CD4-positive, CD25-positive, alpha-beta regulatory T cell (primary cell): Measurements from ENCODE around the gene GMNN. TPM values are rescaled to one million over a fixed set of nuclear protein-coding genes. Genes with fewer than 3 reads are reported as not detected.

Source experiments
- ATAC-seq, 2 donors: fragments of 150-1000 bp; cut with Tn5 transposase; one replicate each; pipeline ENCODE4 v1.10.0; 2021; ENCODE audit warnings: low read depth in 2 of 2, moderate number of reproducible peaks in 2 of 2, moderate library complexity in 1 of 2
- DNase-seq, 3 donors: peaks; one replicate each; pipeline versions ENCODE4 v3.0.0 to v3.0.0-alpha.2; 2012 to 2022; ENCODE audit warnings: mixed read lengths in 1 of 3
- H3K27ac ChIP-seq: one replicate; pipeline ENCODE4 v1.7.0; 2013; ENCODE audit warnings: mild to moderate bottlenecking, low read length; ENCODE audit not compliant: insufficient read depth, poor library complexity, severe bottlenecking
- H3K27me3 ChIP-seq: one replicate; pipeline ENCODE4 v1.7.0; 2013; ENCODE audit warnings: low read length; ENCODE audit not compliant: control insufficient read depth, insufficient read depth
- H3K36me3 ChIP-seq: one replicate; pipeline ENCODE4 v1.7.0; 2013; ENCODE audit warnings: mild to moderate bottlenecking, low read length, moderate library complexity; ENCODE audit not compliant: control insufficient read depth, insufficient read depth
- H3K4me1 ChIP-seq: 2 replicates; pipeline ENCODE4 v1.7.0; 2013; ENCODE audit warnings: mild to moderate bottlenecking, low read length; ENCODE audit not compliant: insufficient read depth, control insufficient read depth, poor library complexity, severe bottlenecking
- H3K4me3 ChIP-seq: one replicate; pipeline ENCODE4 v1.7.0; 2013; ENCODE audit warnings: low read depth, mild to moderate bottlenecking, low read length, moderate library complexity
- H3K9me3 ChIP-seq, 2 experiments: 1 replicate in 1 of 2; 2 replicates in 1 of 2; pipeline ENCODE4 v1.7.0; 2013; ENCODE audit warnings: low read length in 2 of 2, mild to moderate bottlenecking in 1 of 2, moderate library complexity in 1 of 2; ENCODE audit not compliant: control insufficient read depth in 2 of 2
- H3K27ac Mint-ChIP-seq, 3 donors: one replicate each; pipeline ENCODE4 v1.8.0; 2020 to 2022; ENCODE audit warnings: mild to moderate bottlenecking in 3 of 3, mixed read lengths in 3 of 3, moderate library complexity in 2 of 3
- H3K27me3 Mint-ChIP-seq: one replicate; pipeline ENCODE4 v1.8.0; 2022; ENCODE audit warnings: mild to moderate bottlenecking, mixed read lengths
- H3K36me3 Mint-ChIP-seq: one replicate; pipeline ENCODE4 v1.8.0; 2020; ENCODE audit warnings: mixed read lengths
- H3K4me1 Mint-ChIP-seq, 4 donors: one replicate each; pipeline ENCODE4 v1.8.0; 2020 to 2022; ENCODE audit warnings: mixed read lengths in 4 of 4, mild to moderate bottlenecking in 1 of 4
- H3K4me3 Mint-ChIP-seq, 4 donors: one replicate each; pipeline ENCODE4 v1.8.0; 2020 to 2022; ENCODE audit warnings: mild to moderate bottlenecking in 4 of 4, mixed read lengths in 4 of 4, moderate library complexity in 3 of 4
- H3K9me3 Mint-ChIP-seq, 7 donors: one replicate each; pipeline ENCODE4 v1.8.0; 2020 to 2022; ENCODE audit warnings: mixed read lengths in 7 of 7, mild to moderate bottlenecking in 3 of 7, moderate library complexity in 2 of 7
- polyA plus RNA-seq, 4 donors: library from polyadenylated mRNA; unstranded; fragments of 300-500 nt; fragmentation: Illumina TruSeq; gene quantifications; one replicate each; pipeline ENCODE4 v1.2.3, GENCODE V29; 2021
- total RNA-seq: library from RNA; stranded (reverse); gene quantifications from one replicate; pipeline ENCODE4 v1.2.3, GENCODE V29; 2022

GMNN gene
- total and polyA plus RNA-seq, 5 donors from 2014 or later, result 9.1 to 28.3 (median 12.3) TPM

DNA sequence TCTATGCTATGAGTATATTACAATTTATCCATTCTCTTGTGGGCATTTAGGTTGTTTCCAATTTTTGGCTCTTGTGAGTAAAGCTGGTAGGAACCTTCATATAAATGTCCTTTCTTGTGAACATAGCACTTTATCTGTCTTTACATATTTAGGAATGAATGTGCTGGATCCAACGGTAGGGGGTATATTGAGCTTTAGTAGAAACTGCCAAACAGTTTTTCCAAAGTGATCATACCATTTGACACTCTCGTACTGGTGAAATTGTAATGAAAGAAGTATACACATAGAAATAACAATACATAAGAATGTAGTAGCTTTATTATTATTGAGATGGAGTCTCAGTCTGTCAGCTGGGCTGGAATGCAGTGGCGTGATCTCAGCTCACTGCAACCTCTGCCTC lies 54.9 kb downstream of the GMNN start:
- H3K27ac ChIP-seq, result no peak overlapping the region
- Mint-ChIP-seq H3K36me3 (peaks cover 68% of the 10 kb centered on the region), H3K4me3 (peak overlapping the region in 1 of 4 donors; percentile 32)

DNA sequence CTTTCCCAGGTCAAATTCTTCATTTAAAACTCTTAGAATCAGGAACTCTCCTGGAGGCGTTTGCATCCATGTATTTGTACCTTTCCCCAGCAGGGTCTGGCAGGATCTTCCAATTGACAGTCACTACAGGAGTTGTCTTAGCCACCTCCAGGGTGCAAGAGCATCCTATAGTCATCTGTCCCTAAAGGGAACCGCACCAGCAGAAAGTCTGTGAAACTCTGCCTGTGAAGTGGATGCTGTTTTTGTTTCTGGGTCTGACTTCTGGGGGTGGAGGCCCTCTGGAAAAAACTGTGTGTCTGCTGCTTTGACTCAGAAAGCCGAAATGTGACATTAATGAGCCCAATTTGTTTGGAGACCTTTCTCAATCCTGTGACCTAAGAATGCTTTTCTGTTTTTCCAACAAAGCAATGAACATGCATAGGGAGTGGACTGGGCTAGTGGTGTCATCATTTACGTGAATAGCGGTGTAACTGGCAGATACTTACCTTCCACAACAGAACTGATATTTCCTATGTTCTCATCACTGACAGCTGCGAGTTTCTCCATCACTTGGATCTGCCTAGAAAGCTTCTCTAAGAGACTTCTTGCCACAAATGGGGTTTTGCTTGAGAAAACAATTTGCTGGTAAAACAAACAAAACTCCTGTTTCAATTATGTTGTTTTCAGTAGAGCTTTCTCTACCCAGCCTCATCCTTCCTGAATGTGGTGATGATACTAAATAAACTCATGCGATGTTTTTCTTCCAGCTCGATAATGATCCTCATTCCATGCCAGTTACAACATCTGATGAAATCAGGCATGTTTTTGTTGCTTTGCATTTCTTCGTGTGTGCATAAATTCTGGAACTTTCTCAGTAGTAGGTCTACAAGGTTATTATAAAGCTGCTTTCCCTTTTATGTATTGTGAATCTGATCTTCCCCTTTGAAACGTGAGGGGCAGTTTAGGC lies 57.3 kb downstream of the GMNN start:
- H3K27me3 ChIP-seq, result no peaks in the 10 kb centered on the region
- no peaks in the 10 kb centered on the region for H3K9me3 ChIP-seq
- no peak for ATAC-seq
- DNase-seq, result no peak
- peak overlapping the region in 2 of 3 donors; percentile 80 to 91 for H3K27ac Mint-ChIP-seq
- peak overlapping the region in 2 of 4 donors; percentile 19 to 85 for H3K4me3 Mint-ChIP-seq
- no peak overlapping the region for H3K4me3 ChIP-seq
- H3K27me3 Mint-ChIP-seq, result no peaks in the 10 kb centered on the region
- H3K36me3 ChIP-seq, result peaks cover 91% of the 10 kb centered on the region
- H3K4me1 Mint-ChIP-seq, result peaks cover 4 to 51% (median 34%) of the 10 kb centered on the region in 4 donors
- no peaks in the 10 kb centered on the region for H3K9me3 Mint-ChIP-seq
- H3K36me3 Mint-ChIP-seq, result peaks cover 72% of the 10 kb centered on the region
- no peaks in the 10 kb centered on the region for H3K4me1 ChIP-seq
- H3K27ac ChIP-seq, result no peak overlapping the region

More for the DNA sequence above, 54.9 kb downstream of the GMNN start:
- Histone ChIP-seq H3K9me3 (no peaks in the 10 kb centered on the region), H3K4me1 (no peaks in the 10 kb centered on the region), H3K36me3 (peaks cover 98% of the 10 kb centered on the region), H3K27me3 (no peaks in the 10 kb centered on the region), H3K4me3 (no peak overlapping the region)
- Mint-ChIP-seq H3K27ac (peak overlapping the region in 2 of 3 donors; percentile 70 to 80), H3K27me3 (no peaks in the 10 kb centered on the region), H3K9me3 (no peaks in the 10 kb centered on the region), H3K4me1 (peaks cover 12 to 35% (median 22%) of the 10 kb centered on the region in 4 donors)
- no peak for ATAC-seq
- no peak for DNase-seq

DNA sequence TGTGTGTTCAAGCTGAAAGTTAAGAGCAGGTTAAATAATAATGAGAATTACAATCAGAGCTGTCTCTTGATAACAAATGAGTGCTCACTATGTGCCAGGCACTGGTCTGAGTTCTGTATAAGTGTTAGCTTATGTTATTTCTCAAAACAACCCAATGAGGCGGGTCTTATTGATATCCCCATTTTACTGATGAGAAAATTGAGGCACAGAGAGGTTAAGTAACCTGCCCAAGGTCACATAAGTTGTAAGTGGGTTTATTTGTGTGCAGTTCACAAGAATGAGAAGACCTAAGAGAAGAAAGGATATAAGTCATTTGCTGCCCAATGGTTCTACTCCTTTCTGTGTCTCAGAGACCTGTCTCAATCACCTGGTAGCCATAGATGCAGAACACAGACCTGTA lies 58.1 kb downstream of the GMNN start:
- H3K4me1 Mint-ChIP-seq, result peaks cover 5 to 48% (median 33%) of the 10 kb centered on the region in 4 donors
- peak overlapping the region in 2 of 3 donors; percentile 41 to 80 for H3K27ac Mint-ChIP-seq

DNA sequence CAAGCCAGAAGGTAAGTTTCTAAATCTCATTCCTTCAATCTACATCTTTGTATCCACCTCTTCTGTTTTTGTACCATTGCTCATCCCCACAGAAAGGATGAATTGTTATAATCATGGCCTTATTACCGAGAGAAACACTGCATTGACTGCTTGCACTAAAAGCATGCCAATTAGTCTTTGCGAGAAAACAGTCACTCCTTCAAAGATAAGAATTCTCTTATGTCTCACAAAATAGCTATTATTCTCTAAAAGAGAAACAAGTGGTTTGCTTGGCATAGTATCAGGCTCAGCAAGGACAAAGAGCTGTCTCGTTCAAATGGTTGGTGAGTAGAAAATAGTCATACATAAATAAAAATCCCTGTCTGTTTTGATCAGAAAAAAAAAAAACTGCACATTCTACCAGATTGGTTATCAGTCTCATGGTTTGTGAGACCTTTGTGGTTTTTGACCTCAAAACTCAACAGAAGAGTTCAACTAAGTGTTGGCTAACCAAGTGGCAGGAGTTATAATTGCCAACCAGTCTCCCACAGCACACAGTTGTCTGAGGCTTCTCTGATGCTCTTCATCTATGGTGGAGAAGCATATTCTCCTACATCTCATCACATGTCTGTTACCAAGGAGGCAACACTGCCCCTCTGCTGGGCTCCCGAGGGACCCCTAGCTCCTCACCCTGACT lies 59.1 kb downstream of the GMNN start:
- Histone ChIP-seq H3K36me3 (peaks cover 87% of the 10 kb centered on the region), H3K9me3 (no peaks in the 10 kb centered on the region), H3K27ac (no peak overlapping the region), H3K4me3 (no peak overlapping the region), H3K27me3 (no peaks in the 10 kb centered on the region), H3K4me1 (no peaks in the 10 kb centered on the region)
- no peak for ATAC-seq
- Mint-ChIP-seq H3K9me3 (no peaks in the 10 kb centered on the region), H3K27ac (peak overlapping the region; percentile 21 to 80 (median 74)), H3K4me1 (peaks cover 12 to 49% (median 34%) of the 10 kb centered on the region in 4 donors), H3K36me3 (peaks cover 64% of the 10 kb centered on the region), H3K4me3 (peak overlapping the region in 3 of 4 donors; percentile 14 to 55 (median 47)), H3K27me3 (no peaks in the 10 kb centered on the region)
- no peak for DNase-seq

More for the DNA sequence above, 58.1 kb downstream of the GMNN start:
- ATAC-seq, result no peak
- no peaks in the 10 kb centered on the region for H3K27me3 Mint-ChIP-seq
- peaks cover 68% of the 10 kb centered on the region for H3K36me3 Mint-ChIP-seq
- Histone ChIP-seq H3K27ac (no peak overlapping the region), H3K4me3 (no peak overlapping the region), H3K9me3 (no peaks in the 10 kb centered on the region), H3K27me3 (no peaks in the 10 kb centered on the region), H3K36me3 (peaks cover 89% of the 10 kb centered on the region), H3K4me1 (no peaks in the 10 kb centered on the region)
- H3K9me3 Mint-ChIP-seq, result no peaks in the 10 kb centered on the region
- H3K4me3 Mint-ChIP-seq, result no peak overlapping the region
- no peak for DNase-seq

Other genes starting within 250 kb of the GMNN start
- not detected for gene KIAA0319, start 128.7 kb upstream of the GMNN start, total RNA-seq
- gene KIAA0319, start 128.7 kb upstream of the GMNN start, polyA plus RNA-seq, result under 1 TPM in 1 of 4 donors, not detected in 3; 0.02 TPM
- 43.2 TPM for gene TDP2, start 108.0 kb upstream of the GMNN start, total RNA-seq
- 10 to 100 TPM; 55.2 to 68.6 (median 57.1) TPM for gene TDP2, start 108.0 kb upstream of the GMNN start, polyA plus RNA-seq
- 2.9 TPM for gene ACOT13, start 107.9 kb upstream of the GMNN start, total RNA-seq
- 10 to 100 TPM; 14.3 to 26.7 (median 17.2) TPM for gene ACOT13, start 107.9 kb upstream of the GMNN start, polyA plus RNA-seq
- 124 TPM for gene C6orf62, start 55.8 kb upstream of the GMNN start, total RNA-seq
- gene C6orf62, start 55.8 kb upstream of the GMNN start, polyA plus RNA-seq, result 100 to 1,000 TPM in 1 of 4 donors, 10 to 100 TPM in 3; 91.7 to 106 (median 98.6) TPM
- 1.8 TPM for gene ARMH2, start 24.0 kb downstream of the GMNN start, total RNA-seq
- gene ARMH2, start 24.0 kb downstream of the GMNN start, polyA plus RNA-seq, result under 1 TPM in 2 of 4 donors, not detected in 2; 0.27 to 0.29 TPM
- gene RIPOR2, start 161.0 kb downstream of the GMNN start, total RNA-seq, result 364 TPM
- 100 to 1,000 TPM; 320 to 435 (median 407) TPM for gene RIPOR2, start 161.0 kb downstream of the GMNN start, polyA plus RNA-seq